Endothelial cell (in vitro differentiated cells): ENCODE results near the gene TLE3. TPM values are rescaled to one million over a fixed set of nuclear protein-coding genes. Genes with fewer than 3 reads are reported as not detected.

Source experiments
- DNase-seq: peaks from one replicate; pipeline ENCODE4 v3.0.0; 2021; ENCODE audit warnings: low spot score
- H3K27ac Mint-ChIP-seq: one replicate; pipeline ENCODE4 v1.8.0; 2021; ENCODE audit warnings: mixed read lengths, inconsistent platforms; ENCODE audit not compliant: unreplicated experiment
- H3K27me3 Mint-ChIP-seq: one replicate; pipeline ENCODE4 v1.8.0; 2021; ENCODE audit warnings: mild to moderate bottlenecking, moderate library complexity, mixed read lengths, inconsistent platforms; ENCODE audit not compliant: unreplicated experiment
- H3K36me3 Mint-ChIP-seq: one replicate; pipeline ENCODE4 v1.8.0; 2021; ENCODE audit warnings: mild to moderate bottlenecking, low read depth, mixed read lengths, inconsistent platforms; ENCODE audit not compliant: unreplicated experiment
- H3K4me1 Mint-ChIP-seq: one replicate; pipeline ENCODE4 v1.8.0; 2021; ENCODE audit warnings: mild to moderate bottlenecking, mixed read lengths, inconsistent platforms; ENCODE audit not compliant: unreplicated experiment
- H3K4me3 Mint-ChIP-seq: one replicate; pipeline ENCODE4 v1.8.0; 2021; ENCODE audit warnings: mild to moderate bottlenecking, mixed read lengths, inconsistent platforms; ENCODE audit not compliant: unreplicated experiment
- H3K9me3 Mint-ChIP-seq: one replicate; pipeline ENCODE4 v1.8.0; 2021; ENCODE audit warnings: mixed read lengths, inconsistent platforms; ENCODE audit not compliant: unreplicated experiment
- total RNA-seq: library from RNA; stranded (reverse); fragmentation: NEBNext Ultra II Directional; extraction: Animal tissue kit (Norgen Biotek cat#: 25700); gene quantifications from one replicate; pipeline ENCODE4 v1.2.1, GENCODE V29; 2021; ENCODE audit not compliant: unreplicated experiment
- TF ChIP-seq, protein P1 (sequence below): fragments of 200-600 bp; sonication (generic); IDR thresholded peaks from one replicate; pipeline ENCODE4 v1.5.0; 2021; ENCODE audit warnings: antibody characterized with exemption; ENCODE audit not compliant: unreplicated experiment

The TLE3 gene
- total RNA-seq, 1 donor from 2014 or later: 80.8 TPM

DNA sequence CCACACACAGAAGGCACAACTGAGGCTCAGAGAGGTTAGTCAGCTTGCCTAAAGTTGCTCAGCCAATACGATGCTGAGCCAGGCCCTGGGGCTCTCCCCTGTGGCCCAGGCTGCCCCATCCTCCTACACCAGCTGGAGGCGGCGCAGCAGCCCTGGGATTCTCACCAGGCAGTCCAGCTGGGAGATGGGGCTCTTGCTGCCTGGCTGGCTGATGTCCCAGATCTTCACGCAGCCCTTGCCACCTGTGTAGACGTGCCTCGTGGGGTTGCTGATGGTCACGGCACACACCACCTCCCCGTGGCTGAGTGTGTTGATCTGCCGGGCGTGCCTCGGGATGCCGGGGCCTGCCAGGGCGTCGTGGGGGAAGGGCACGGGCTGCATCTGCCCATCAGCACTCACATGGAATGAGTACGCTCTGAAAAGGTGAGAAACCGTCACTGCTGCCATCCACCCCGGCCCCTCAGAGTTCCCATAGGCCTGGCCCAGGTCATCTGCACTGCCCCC, 42.8 kb downstream of the TLE3 start:
- Mint-ChIP-seq H3K9me3 (no peaks in the 10 kb centered on the region), H3K36me3 (peaks cover 54% of the 10 kb centered on the region), H3K4me3 (peak overlapping the region; percentile 25), H3K4me1 (peaks cover 5% of the 10 kb centered on the region), H3K27me3 (peaks cover 7% of the 10 kb centered on the region), H3K27ac (peak overlapping the region; percentile 66)
- TF ChIP-seq, protein P1, sequence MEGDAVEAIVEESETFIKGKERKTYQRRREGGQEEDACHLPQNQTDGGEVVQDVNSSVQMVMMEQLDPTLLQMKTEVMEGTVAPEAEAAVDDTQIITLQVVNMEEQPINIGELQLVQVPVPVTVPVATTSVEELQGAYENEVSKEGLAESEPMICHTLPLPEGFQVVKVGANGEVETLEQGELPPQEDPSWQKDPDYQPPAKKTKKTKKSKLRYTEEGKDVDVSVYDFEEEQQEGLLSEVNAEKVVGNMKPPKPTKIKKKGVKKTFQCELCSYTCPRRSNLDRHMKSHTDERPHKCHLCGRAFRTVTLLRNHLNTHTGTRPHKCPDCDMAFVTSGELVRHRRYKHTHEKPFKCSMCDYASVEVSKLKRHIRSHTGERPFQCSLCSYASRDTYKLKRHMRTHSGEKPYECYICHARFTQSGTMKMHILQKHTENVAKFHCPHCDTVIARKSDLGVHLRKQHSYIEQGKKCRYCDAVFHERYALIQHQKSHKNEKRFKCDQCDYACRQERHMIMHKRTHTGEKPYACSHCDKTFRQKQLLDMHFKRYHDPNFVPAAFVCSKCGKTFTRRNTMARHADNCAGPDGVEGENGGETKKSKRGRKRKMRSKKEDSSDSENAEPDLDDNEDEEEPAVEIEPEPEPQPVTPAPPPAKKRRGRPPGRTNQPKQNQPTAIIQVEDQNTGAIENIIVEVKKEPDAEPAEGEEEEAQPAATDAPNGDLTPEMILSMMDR: no peak
- DNase-seq: no peak

DNA sequence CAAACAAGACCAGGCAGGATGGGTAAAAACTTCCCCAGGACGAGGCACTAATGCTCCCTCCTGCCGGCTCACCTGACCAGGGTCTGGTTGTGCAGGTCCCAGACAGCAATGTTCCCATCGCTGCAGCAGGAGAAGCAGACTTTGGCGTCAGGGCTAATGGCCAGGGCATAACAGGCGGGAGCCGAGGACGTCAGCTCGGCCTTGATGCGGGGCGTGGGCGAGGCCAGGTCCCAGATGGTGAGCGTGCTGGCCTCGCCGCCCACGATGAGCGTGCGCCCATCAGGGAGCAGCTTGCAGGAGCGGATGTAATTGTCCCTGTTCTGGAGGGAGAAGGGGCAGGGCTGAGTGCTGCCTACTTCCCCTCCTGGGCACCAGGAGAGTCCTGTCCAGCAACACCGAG, 43.4 kb downstream of the TLE3 start:
- TF ChIP-seq, protein P1: no peak
- Mint-ChIP-seq H3K4me3 (peak overlapping the region; percentile 25), H3K36me3 (peaks cover 56% of the 10 kb centered on the region), H3K27me3 (peaks cover 9% of the 10 kb centered on the region), H3K4me1 (peaks cover 5% of the 10 kb centered on the region), H3K27ac (no peak overlapping the region), H3K9me3 (no peaks in the 10 kb centered on the region)
- DNase-seq: no peak

DNA sequence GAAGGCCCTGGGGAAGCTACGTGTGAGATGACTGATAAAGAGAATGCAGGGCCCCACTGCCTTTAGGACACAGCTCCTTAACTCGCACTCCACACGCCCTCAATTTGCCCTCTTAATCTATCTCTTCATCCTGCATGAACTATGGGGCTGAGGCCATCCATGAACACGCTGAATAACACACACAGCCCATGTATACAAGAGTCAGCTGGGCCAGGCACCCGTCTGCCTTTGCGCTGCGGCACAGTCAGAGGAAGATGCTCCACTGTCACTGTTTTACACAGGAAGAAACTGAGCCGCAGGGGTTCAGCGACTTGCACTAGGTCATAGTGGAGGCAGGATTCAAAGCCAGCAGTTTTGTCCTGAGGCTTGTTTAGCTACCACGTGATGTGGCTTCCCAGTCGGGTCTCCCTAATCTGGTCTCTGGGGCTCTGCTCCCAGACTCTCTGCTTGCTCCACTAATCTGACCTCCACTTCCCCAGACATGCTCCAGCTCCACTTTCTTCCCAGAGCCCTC, 43.9 kb downstream of the TLE3 start:
- TF ChIP-seq, protein P1: no peak
- Mint-ChIP-seq H3K4me1 (peaks cover 5% of the 10 kb centered on the region), H3K9me3 (no peaks in the 10 kb centered on the region), H3K27ac (peak overlapping the region; percentile 61), H3K36me3 (peaks cover 53% of the 10 kb centered on the region), H3K27me3 (peaks cover 7% of the 10 kb centered on the region), H3K4me3 (peak overlapping the region; percentile 81)
- DNase-seq: no peak

DNA sequence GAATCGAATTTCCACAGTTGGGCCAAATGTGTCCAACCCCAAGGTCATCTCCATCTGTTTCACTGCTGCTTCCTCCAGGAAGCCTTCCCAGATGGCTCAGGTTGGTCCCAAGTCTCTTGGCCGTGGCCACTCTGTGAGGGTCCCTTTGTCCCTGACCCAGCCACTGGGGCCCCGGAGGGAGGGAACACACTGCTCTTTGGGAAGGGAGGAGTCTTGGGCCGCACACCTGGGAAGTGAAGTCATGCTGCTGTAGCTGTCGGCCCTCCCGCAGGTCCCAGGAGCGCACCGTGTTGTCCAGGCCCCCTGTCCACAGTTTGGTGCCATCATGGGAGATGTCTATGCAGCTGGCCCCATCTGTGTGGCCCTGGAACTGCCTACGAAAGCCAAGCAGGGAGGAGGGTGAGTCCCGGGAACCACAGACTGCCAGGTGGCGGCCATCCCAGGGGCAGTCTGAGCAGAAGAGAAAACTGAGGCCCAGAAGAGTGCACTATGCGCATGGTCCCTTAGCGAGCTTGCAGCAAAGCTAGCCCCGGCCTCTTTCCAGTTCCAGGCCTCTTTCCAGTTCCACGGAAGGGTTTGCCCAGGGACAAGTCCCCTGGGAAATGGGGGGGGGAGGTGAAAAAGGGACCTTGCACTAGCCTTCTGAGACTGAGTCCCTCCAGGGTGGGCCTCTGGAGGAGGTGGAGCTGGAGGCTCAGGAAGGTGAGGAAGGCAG, 44.6 kb downstream of the TLE3 start:
- H3K9me3 Mint-ChIP-seq: no peaks in the 10 kb centered on the region
- H3K4me3 Mint-ChIP-seq: peak overlapping the region; percentile 73
- peaks cover 51% of the 10 kb centered on the region for H3K36me3 Mint-ChIP-seq
- peaks cover 7% of the 10 kb centered on the region for H3K27me3 Mint-ChIP-seq
- TF ChIP-seq, protein P1: no peak
- DNase-seq: no peak
- H3K27ac Mint-ChIP-seq: no peak overlapping the region
- H3K4me1 Mint-ChIP-seq: peaks cover 5% of the 10 kb centered on the region

DNA sequence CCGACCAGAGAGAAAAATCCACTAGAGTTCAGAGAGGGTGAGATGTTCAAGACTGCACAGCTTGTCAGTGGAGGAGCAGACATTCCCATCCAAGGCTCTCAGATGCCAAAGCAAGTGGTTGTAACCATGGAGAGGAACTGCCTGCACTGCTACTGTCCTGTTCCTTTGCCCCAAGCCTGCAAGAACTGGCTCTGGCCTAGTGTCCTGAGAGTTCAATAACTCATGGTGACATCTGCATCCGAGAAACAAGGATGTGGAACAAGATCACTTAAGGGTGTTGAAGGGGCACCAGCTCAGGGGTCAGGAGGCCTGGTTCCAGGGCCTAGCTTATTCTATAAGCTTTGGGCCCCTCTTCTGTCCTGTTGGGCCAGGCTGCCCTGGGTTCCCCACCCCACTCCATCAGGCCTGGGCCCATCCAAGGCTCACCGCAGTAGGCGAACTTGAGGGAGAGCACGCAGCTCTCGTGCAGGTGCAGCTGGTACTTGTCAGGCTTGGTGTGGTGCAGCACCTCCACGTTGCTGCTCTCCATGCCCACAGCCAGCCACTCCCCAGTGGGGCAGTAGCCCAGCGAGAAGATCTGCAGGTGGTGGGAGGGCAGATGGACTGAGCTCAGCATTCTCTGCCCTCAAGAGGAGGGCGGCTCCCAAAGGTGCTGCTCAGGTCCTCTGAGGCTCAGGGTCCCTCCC, 45.6 kb downstream of the TLE3 start:
- Mint-ChIP-seq H3K4me1 (peaks cover 5% of the 10 kb centered on the region), H3K9me3 (no peaks in the 10 kb centered on the region), H3K36me3 (peaks cover 51% of the 10 kb centered on the region), H3K27ac (no peak overlapping the region), H3K27me3 (peaks cover 7% of the 10 kb centered on the region), H3K4me3 (no peak overlapping the region)
- DNase-seq: no peak
- TF ChIP-seq, protein P1: no peak
